Vagina (tissue), 2 donors: ENCODE results near the gene TMOD2. TPM values are rescaled to one million over a fixed set of nuclear protein-coding genes. Genes with fewer than 3 reads are reported as not detected.

ENCODE experiments used
- DNase-seq, 2 donors: peaks; one replicate each; pipeline ENCODE4 v3.0.0-alpha.2; 2017; ENCODE audit errors: extremely low spot score in 2 of 2
- H3K27ac ChIP-seq: fragments of 200-600 bp; sonication (generic); one replicate; pipeline ENCODE4 v1.5.1; 2019
- H3K27me3 ChIP-seq: fragments of 200-600 bp; sonication (generic); one replicate; pipeline ENCODE4 v1.5.1; 2019
- H3K36me3 ChIP-seq, 2 donors: fragments of 200-600 bp; sonication (generic); one replicate each; pipeline ENCODE4 v1.5.1; 2017 to 2019
- H3K4me1 ChIP-seq: fragments of 200-600 bp; sonication (generic); one replicate; pipeline ENCODE4 v1.5.1; 2019
- H3K4me3 ChIP-seq, 2 donors: fragments of 200-600 bp; sonication (generic); 1 replicate in 1 of 2; 2 replicates in 1 of 2; pipeline ENCODE4 v1.5.1; 2016 to 2019
- H3K9me3 ChIP-seq: fragments of 200-600 bp; sonication (generic); one replicate; pipeline ENCODE4 v1.5.1; 2019
- CTCF ChIP-seq, 3 experiments: fragments of 450-650 bp in 2 of 3; fragments of 200-600 bp in 1 of 3; sonication (generic) in 1 of 3; IDR thresholded peaks; one replicate each; pipeline ENCODE4 v1.5.1; 2017 to 2019; ENCODE audit warnings: antibody characterized with exemption in 3 of 3, mild to moderate bottlenecking in 2 of 3, moderate library complexity in 2 of 3
- POLR2A ChIP-seq, 2 donors: fragments of 450-650 bp; IDR thresholded peaks; one replicate each; pipeline ENCODE4 v1.6.1; 2017; ENCODE audit warnings: antibody characterized with exemption in 2 of 2, mild to moderate bottlenecking in 2 of 2, moderate library complexity in 2 of 2
- POLR2AphosphoS5 ChIP-seq, 2 donors: sonication (generic); formaldehyde crosslinking; IDR thresholded peaks; one replicate each; pipeline ENCODE4 v1.9.0; 2017; ENCODE audit warnings: antibody characterized with exemption in 2 of 2, mild to moderate bottlenecking in 2 of 2, low read depth in 1 of 2; ENCODE audit not compliant: insufficient read depth in 1 of 2
- intact Hi-C: fragments of 100-400 bp; cut with DNase I; formaldehyde crosslinking; loops from one replicate; pipeline ENCODE4 v1.15.1; 2023
- total RNA-seq: library from RNA; depleted of rRNA; stranded (reverse); fragments of >200 nt; gene quantifications from one replicate; pipeline ENCODE4 v1.2.3, GENCODE V29; 2016

The TMOD2 gene
- total RNA-seq, 1 donor from 2014 or later: 18.4 TPM

- Histone ChIP-seq H3K27ac (no peak overlapping the region), H3K9me3 (no peaks in the 10 kb centered on the region), H3K4me3 (no peak overlapping the region), H3K36me3 (peaks cover 0 to 5% of the 10 kb centered on the region in 2 donors), H3K4me1 (no peaks in the 10 kb centered on the region), H3K27me3 (no peaks in the 10 kb centered on the region)
- TF ChIP-seq POLR2AphosphoS5 (IDR thresholded peaks at IDR 0.05; ENCODE audit: insufficient read depth in 1 of 2, low read depth in 1 of 2) (no peak), POLR2A (IDR thresholded peaks at IDR 0.05) (no peak), CTCF (IDR thresholded peaks at IDR 0.05) (no peak)
- intact Hi-C loops: no loop called here
- no peak for DNase-seq
These were observed 42.3 kb downstream of the TMOD2 start for GRCh38 chr15:51793521-51794305.

- no peak overlapping the region for H3K27ac ChIP-seq
- DNase-seq: no peak
- H3K4me3 ChIP-seq: no peak overlapping the region
- H3K9me3 ChIP-seq: no peaks in the 10 kb centered on the region
- H3K4me1 ChIP-seq: no peaks in the 10 kb centered on the region
- no peak for TF ChIP-seq POLR2A (IDR thresholded peaks at IDR 0.05)
- TF ChIP-seq POLR2AphosphoS5 (IDR thresholded peaks at IDR 0.05; ENCODE audit: insufficient read depth in 1 of 2, low read depth in 1 of 2): no peak
- no peak for TF ChIP-seq CTCF (IDR thresholded peaks at IDR 0.05)
- intact Hi-C loops: no loop called here
- no peaks in the 10 kb centered on the region for H3K27me3 ChIP-seq
- peaks cover 0 to 8% of the 10 kb centered on the region in 2 donors for H3K36me3 ChIP-seq
These were observed 45.5 kb downstream of the TMOD2 start for GRCh38 chr15:51796847-51797401.

DNA sequence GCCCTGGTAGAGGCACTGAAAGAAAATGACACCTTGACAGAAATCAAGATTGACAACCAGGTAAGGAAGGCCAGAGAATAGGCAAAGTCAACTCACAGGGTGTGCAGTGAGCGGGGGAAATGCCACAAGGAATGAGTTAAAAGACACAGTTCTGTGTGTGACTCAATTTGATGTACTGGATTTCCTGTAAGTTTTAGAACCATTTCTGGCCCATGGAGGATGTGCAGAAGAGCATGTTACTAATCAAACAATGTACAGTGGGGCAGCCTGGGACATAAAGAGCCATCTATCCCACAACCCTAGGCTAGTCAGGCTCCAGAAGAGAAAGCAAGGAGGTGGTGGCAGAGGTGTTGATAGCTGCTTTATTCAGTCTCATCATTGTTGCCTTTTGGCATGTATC, 46.9 kb downstream of the TMOD2 start:
- no peak for TF ChIP-seq CTCF (IDR thresholded peaks at IDR 0.05)
- TF ChIP-seq POLR2AphosphoS5 (IDR thresholded peaks at IDR 0.05; ENCODE audit: insufficient read depth in 1 of 2, low read depth in 1 of 2): no peak
- no peak for TF ChIP-seq POLR2A (IDR thresholded peaks at IDR 0.05)
- Histone ChIP-seq H3K36me3 (peaks cover 0 to 8% of the 10 kb centered on the region in 2 donors), H3K27me3 (no peaks in the 10 kb centered on the region), H3K4me3 (no peak overlapping the region), H3K9me3 (no peaks in the 10 kb centered on the region), H3K27ac (no peak overlapping the region), H3K4me1 (no peaks in the 10 kb centered on the region)
- no peak for DNase-seq
- intact Hi-C loops: no loop called here

GRCh38 chr15:51799282-51800252, 48.2 kb downstream of the TMOD2 start:
- Histone ChIP-seq H3K27me3 (no peaks in the 10 kb centered on the region), H3K4me1 (no peaks in the 10 kb centered on the region), H3K27ac (no peak overlapping the region), H3K9me3 (no peaks in the 10 kb centered on the region), H3K4me3 (no peak overlapping the region), H3K36me3 (peaks cover 0 to 8% of the 10 kb centered on the region in 2 donors)
- DNase-seq: no peak
- TF ChIP-seq POLR2AphosphoS5 (IDR thresholded peaks at IDR 0.05; ENCODE audit: insufficient read depth in 1 of 2, low read depth in 1 of 2) (no peak), CTCF (IDR thresholded peaks at IDR 0.05) (no peak), POLR2A (IDR thresholded peaks at IDR 0.05) (no peak)
- intact Hi-C loops: no loop called here
